GM23338 (cell line): Measurements from ENCODE around the gene B3GNT3. TPM values are rescaled to one million over a fixed set of nuclear protein-coding genes. Genes with fewer than 3 reads are reported as not detected.

Experiments
- ATAC-seq: fragments of 200-7000 bp; cut with Tn5 transposase; 3 replicates; pipeline ENCODE4 v1.9.1; 2020
- DNase-seq: peaks from one replicate; pipeline ENCODE4 v3.0.0-alpha.2; 2015; ENCODE audit warnings: low spot score
- H2AFZ ChIP-seq: fragments of 200-600 bp; sonication (generic); 2 replicates; pipeline ENCODE4 v1.8.0; 2016; ENCODE audit warnings: antibody characterized with exemption, mild to moderate bottlenecking, moderate library complexity
- H3F3A ChIP-seq: fragments of 200-600 bp; sonication (generic); replicated peaks from 2 replicates; pipeline ENCODE4 v1.8.0; 2017; ENCODE audit warnings: antibody characterized with exemption, mixed run types, low read depth
- H3K27ac ChIP-seq: fragments of 200-600 bp; sonication (generic); 2 replicates; pipeline ENCODE4 v1.6.1; 2016; ENCODE audit warnings: low read depth
- H3K27me3 ChIP-seq: fragments of 200-600 bp; sonication (generic); 2 replicates; pipeline ENCODE4 v1.8.0; 2016; ENCODE audit warnings: mild to moderate bottlenecking, mixed run types, moderate library complexity; ENCODE audit not compliant: insufficient read depth
- H3K36me3 ChIP-seq: fragments of 200-600 bp; sonication (generic); 2 replicates; pipeline ENCODE4 v1.8.0; 2016; ENCODE audit warnings: mild to moderate bottlenecking; ENCODE audit not compliant: insufficient read depth
- H3K4me1 ChIP-seq: fragments of 200-600 bp; sonication (generic); 2 replicates; pipeline ENCODE4 v1.8.0; 2016; ENCODE audit warnings: mild to moderate bottlenecking, moderate library complexity; ENCODE audit not compliant: insufficient read depth
- H3K4me2 ChIP-seq: fragments of 200-600 bp; sonication (generic); 2 replicates; pipeline ENCODE4 v1.7.1; 2017; ENCODE audit warnings: mixed run types
- H3K4me3 ChIP-seq: fragments of 200-600 bp; sonication (generic); 2 replicates; pipeline ENCODE4 v1.6.1; 2016; ENCODE audit warnings: mixed run types
- H3K79me2 ChIP-seq: fragments of 200-600 bp; sonication (generic); replicated peaks from 2 replicates; pipeline ENCODE4 v1.8.0; 2017; ENCODE audit warnings: mild to moderate bottlenecking; ENCODE audit not compliant: insufficient read depth
- H3K9me2 ChIP-seq: fragments of 200-600 bp; sonication (generic); 2 replicates; pipeline ENCODE4 v1.8.0; 2017; ENCODE audit not compliant: insufficient read depth
- H4K20me1 ChIP-seq: fragments of 200-600 bp; sonication (generic); replicated peaks from 2 replicates; pipeline ENCODE4 v1.8.0; 2017; ENCODE audit warnings: mild to moderate bottlenecking; ENCODE audit not compliant: insufficient read depth
- H3K27ac Mint-ChIP-seq: 2 replicates; pipeline ENCODE4 v1.8.0; 2020; ENCODE audit warnings: inconsistent platforms, mild to moderate bottlenecking, moderate library complexity, mixed read lengths
- H3K27me3 Mint-ChIP-seq: 3 replicates; pipeline ENCODE4 v1.8.0; 2022; ENCODE audit warnings: low read depth, mild to moderate bottlenecking, moderate library complexity, mixed read lengths, inconsistent platforms; ENCODE audit not compliant: insufficient read depth, poor library complexity
- H3K36me3 Mint-ChIP-seq: 3 replicates; pipeline ENCODE4 v1.8.0; 2021; ENCODE audit warnings: low read depth, mild to moderate bottlenecking, inconsistent platforms, moderate library complexity, mixed read lengths
- H3K4me1 Mint-ChIP-seq: 3 replicates; pipeline ENCODE4 v1.8.0; 2020; ENCODE audit warnings: mild to moderate bottlenecking, inconsistent platforms, mixed read lengths
- H3K4me3 Mint-ChIP-seq: 3 replicates; pipeline ENCODE4 v1.8.0; 2021; ENCODE audit warnings: moderate library complexity, mild to moderate bottlenecking, inconsistent platforms, mixed read lengths
- H3K9me3 Mint-ChIP-seq: 3 replicates; pipeline ENCODE4 v1.8.0; 2020; ENCODE audit warnings: moderate library complexity, mild to moderate bottlenecking, inconsistent platforms, mixed read lengths
- CREB1 ChIP-seq: fragments of 250-450 bp; sonication (Bioruptor Pico); IDR thresholded peaks from 2 replicates; pipeline ENCODE4 v1.5.0; 2020; ENCODE audit warnings: low read depth, mild to moderate bottlenecking, moderate library complexity
- CTCF ChIP-seq, 2 experiments: fragments of 200-600 bp in 1 of 2; sonication (generic) in 1 of 2; conservative IDR thresholded peaks; 2 replicates each; pipeline versions ENCODE4 v1.5.1 to v1.6.1; 2016 to 2017; ENCODE audit warnings: antibody characterized with exemption in 2 of 2, low read depth in 2 of 2, mild to moderate bottlenecking in 2 of 2, moderate library complexity in 1 of 2
- ETS1 ChIP-seq: IDR thresholded peaks from 2 replicates; pipeline ENCODE4 v1.6.1; 2016; ENCODE audit warnings: antibody characterized with exemption
- EZH2 ChIP-seq: fragments of 200-600 bp; sonication (generic); IDR thresholded peaks from one replicate; pipeline ENCODE4 v1.8.0; 2017; ENCODE audit warnings: antibody characterized with exemption, mild to moderate bottlenecking, low read depth; ENCODE audit not compliant: unreplicated experiment
- EZH2phosphoT487 ChIP-seq: fragments of 200-600 bp; sonication (generic); IDR thresholded peaks from one replicate; pipeline ENCODE4 v1.8.1; 2018; ENCODE audit warnings: antibody characterized with exemption; ENCODE audit not compliant: unreplicated experiment
- JUNB ChIP-seq: IDR thresholded peaks from one replicate; pipeline ENCODE4 v1.6.1; 2016; ENCODE audit warnings: antibody characterized with exemption; ENCODE audit not compliant: unreplicated experiment
- NANOG ChIP-seq: IDR thresholded peaks from 2 replicates; pipeline ENCODE4 v1.6.1; 2016; ENCODE audit warnings: antibody characterized with exemption, borderline replicate concordance
- POLR2AphosphoS5 ChIP-seq: IDR thresholded peaks from 2 replicates; pipeline ENCODE4 v1.6.1; 2016; ENCODE audit warnings: antibody characterized with exemption, low read depth
- REST ChIP-seq: IDR thresholded peaks from one replicate; pipeline ENCODE4 v1.6.1; 2018; ENCODE audit warnings: antibody characterized with exemption; ENCODE audit not compliant: unreplicated experiment
- STAT1 ChIP-seq: IDR thresholded peaks from one replicate; pipeline ENCODE4 v1.6.1; 2016; ENCODE audit warnings: antibody characterized with exemption; ENCODE audit not compliant: unreplicated experiment
- ZNF114 ChIP-seq: fragments of 250-450 bp; sonication (Bioruptor Pico); IDR thresholded peaks from 2 replicates; pipeline ENCODE4 v1.5.0; 2020; ENCODE audit warnings: mild to moderate bottlenecking, moderate library complexity
- ZNF331 ChIP-seq: fragments of 250-450 bp; sonication (Bioruptor Pico); IDR thresholded peaks from 2 replicates; pipeline ENCODE4 v1.5.0; 2020; ENCODE audit warnings: low read depth, mild to moderate bottlenecking, moderate library complexity
- polyA plus RNA-seq: library from polyadenylated mRNA; unstranded; fragments of >200 nt; fragmentation: Nextera tagmentation; extraction: Ambion mirVana; gene quantifications from 2 replicates; pipeline ENCODE4 v1.2.1, GENCODE V29; 2016
- total RNA-seq: library from RNA; depleted of rRNA; stranded (reverse); fragments of >200 nt; shearing (Covaris generic); gene quantifications from 2 replicates; pipeline ENCODE4 v1.2.3, GENCODE V29; 2014

The B3GNT3 gene
- total and polyA plus RNA-seq, 2 experiments from 2014 or later: 0.99 to 1.9 TPM

- no peak for TF ChIP-seq ZNF114 (CRISPR knock-in tag)
- H3K9me3 Mint-ChIP-seq: no peaks in the 10 kb centered on the region
- Histone ChIP-seq H3K9me2 (no peaks in the 10 kb centered on the region), H2AFZ (no peak overlapping the region), H4K20me1 (no peaks in the 10 kb centered on the region), H3K27ac (no peak overlapping the region), H3K4me2 (no peak overlapping the region), H3K27me3 (0 out of 2 replicates have a peak, but pooled peaks cover 16% of the 10 kb centered on the region), H3K4me3 (no peak overlapping the region), H3F3A (0 out of 2 replicates have a peak, but pooled peaks cover 3% of the 10 kb centered on the region), H3K79me2 (no peaks in the 10 kb centered on the region), H3K4me1 (peaks cover 3% of the 10 kb centered on the region; the same call in 1 of the 2 replicates), H3K36me3 (no peaks in the 10 kb centered on the region)
- H3K4me3 Mint-ChIP-seq: no peak overlapping the region
- no peak overlapping the region for H3K27ac Mint-ChIP-seq
- no peak for DNase-seq
- no peaks in the 10 kb centered on the region; the same call in 2 of the 3 replicates for H3K36me3 Mint-ChIP-seq
- H3K4me1 Mint-ChIP-seq: peaks cover 19% of the 10 kb centered on the region
- ATAC-seq: no peak
- H3K27me3 Mint-ChIP-seq: peaks cover 27% of the 10 kb centered on the region
These were observed 41.6 kb downstream of the B3GNT3 start for GRCh38 chr19:17836530-17836929.

GRCh38 chr19:17837972-17838371 is 43.0 kb downstream of the B3GNT3 start:
- Mint-ChIP-seq H3K27me3 (peaks cover 27% of the 10 kb centered on the region), H3K4me1 (peaks cover 19% of the 10 kb centered on the region), H3K9me3 (no peaks in the 10 kb centered on the region), H3K4me3 (no peak overlapping the region), H3K36me3 (no peaks in the 10 kb centered on the region), H3K27ac (no peak overlapping the region)
- no peak overlapping the region for H3K4me2 ChIP-seq
- ATAC-seq (no peak), DNase-seq (no peak)
- H3K27me3 ChIP-seq: 0 out of 2 replicates have a peak, but pooled peaks cover 10% of the 10 kb centered on the region
- H3K79me2 ChIP-seq: no peaks in the 10 kb centered on the region
- H3K4me1 ChIP-seq: no peaks in the 10 kb centered on the region; the same call in 1 of the 2 replicates
- H3K9me2 ChIP-seq: no peaks in the 10 kb centered on the region
- no peaks in the 10 kb centered on the region for H3K36me3 ChIP-seq
- H2AFZ ChIP-seq: no peak overlapping the region
- no peak overlapping the region for H3K27ac ChIP-seq
- no peaks in the 10 kb centered on the region for H3F3A ChIP-seq
- no peak overlapping the region for H3K4me3 ChIP-seq
- no peaks in the 10 kb centered on the region for H4K20me1 ChIP-seq
- TF ChIP-seq ZNF114 (CRISPR knock-in tag): no peak
- no peak for TF ChIP-seq EZH2phosphoT487
- TF ChIP-seq EZH2: no peak
- no peak for TF ChIP-seq JUNB
- no peak for TF ChIP-seq POLR2AphosphoS5
- TF ChIP-seq ETS1: no peak
- TF ChIP-seq NANOG: no peak
- TF ChIP-seq CREB1 (CRISPR knock-in tag): no peak
- TF ChIP-seq REST: no peak
- TF ChIP-seq STAT1: no peak
- TF ChIP-seq ZNF331 (CRISPR knock-in tag): no peak
- TF ChIP-seq CTCF (conservative IDR thresholded peaks at IDR 0.05; ENCODE audit: low read depth in 2 of 2): no peak
